GM21529 (cell line): ENCODE data around the gene RSRC2.
A peak's percentile ranks its signal among the peaks of the same experiment; 100 is the strongest.
"Not testable (repeated sequence)": the region's sequence is repeated elsewhere in the genome, so short reads cannot be mapped to it uniquely, and the experiment has no call there.

ENCODE experiments used
- ATAC-seq: cut with Tn5 transposase; IDR thresholded peaks from one replicate; pipeline ENCODE4 v1.9.1; 2021; ENCODE audit not compliant: unreplicated experiment

RSRC2 gene

DNA sequence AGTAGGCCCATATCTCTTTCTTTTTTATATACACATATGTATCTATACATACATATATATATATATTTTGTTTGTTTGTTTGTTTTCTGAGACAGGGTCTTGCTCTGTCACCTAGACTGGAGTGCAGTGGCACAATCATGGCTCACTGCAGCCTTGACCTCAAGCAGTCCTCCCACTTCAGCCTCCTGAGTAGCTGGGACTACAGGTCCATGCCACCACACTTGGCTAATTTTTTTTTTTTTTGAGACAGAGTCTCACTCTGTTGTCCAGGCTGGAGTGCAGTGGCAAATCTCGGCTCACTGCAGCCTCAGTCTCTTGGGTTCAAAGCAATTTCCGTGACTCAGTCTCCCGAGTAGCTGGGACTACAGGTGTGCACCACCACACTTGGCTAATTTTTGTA is 38.9 kb downstream of the RSRC2 start:
- ATAC-seq: not testable (repeated sequence)

DNA sequence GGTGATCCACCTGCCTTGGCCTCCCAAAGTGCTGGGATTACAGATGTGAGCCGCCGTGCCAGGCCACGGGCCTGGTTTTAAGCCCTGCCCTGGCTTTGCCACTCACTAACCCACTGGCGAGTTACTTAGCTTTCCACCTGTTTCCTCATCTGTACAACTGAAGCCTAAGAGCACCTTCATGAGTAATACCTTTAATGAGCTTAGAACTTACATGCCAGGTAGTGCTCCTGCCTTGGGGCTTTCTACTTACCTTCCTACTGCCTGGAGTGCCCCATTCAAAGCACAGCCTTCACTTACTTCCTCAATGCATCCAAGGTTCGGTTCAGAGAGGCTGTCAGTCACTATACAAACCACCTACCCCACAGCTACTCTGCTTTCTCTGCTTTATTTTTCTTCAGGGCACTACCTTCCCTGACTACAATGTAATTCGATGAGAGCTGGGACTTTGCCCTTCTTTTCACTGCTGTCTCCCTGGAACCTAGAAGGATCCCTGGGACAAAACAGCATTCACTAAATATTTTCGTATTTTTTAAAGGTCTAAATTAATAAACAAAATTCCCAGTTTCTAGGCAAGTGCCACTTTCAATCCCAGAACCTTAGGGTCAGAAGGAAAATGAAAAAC is 39.8 kb downstream of the RSRC2 start:
- no peak for ATAC-seq

DNA sequence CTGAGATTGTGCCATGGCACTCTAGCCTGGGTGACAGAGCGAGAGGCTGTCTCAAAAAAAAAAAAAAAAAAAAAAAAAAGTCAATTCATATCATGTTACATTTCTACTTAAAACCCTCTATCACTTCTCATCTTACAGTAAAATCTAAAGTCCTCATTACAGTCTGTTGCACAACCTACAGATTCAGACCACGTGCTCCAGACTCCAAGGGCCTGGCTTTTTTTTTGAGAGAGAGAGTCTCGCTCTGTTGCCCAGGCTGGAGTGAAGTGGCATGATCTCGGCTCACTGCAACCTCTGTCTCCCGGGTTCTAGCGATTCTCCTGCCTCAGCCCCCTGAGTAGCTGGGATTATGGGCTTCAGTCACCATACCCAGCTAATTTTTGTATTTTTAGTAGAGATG is 40.4 kb downstream of the RSRC2 start:
- not testable (repeated sequence) for ATAC-seq

DNA sequence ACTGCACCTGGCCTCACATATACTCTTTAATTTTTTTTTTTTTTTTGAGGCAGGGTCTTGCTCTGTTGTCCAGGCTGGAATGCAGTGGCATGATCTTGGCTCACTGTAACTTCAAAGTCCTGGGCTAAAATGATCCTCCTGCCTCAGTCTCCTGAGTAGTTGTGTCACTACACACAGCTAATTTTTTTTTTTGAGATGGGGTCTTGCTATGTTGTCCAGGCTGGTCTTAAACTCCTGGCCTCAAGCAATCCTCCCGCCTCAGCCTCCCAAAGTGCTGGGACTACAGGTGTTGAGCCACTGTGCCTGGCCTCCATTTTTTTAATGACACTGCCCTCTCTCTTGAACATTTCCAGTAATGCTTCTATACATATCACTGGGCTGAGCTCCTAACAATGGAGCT is 42.4 kb downstream of the RSRC2 start:
- not testable (repeated sequence) for ATAC-seq

DNA sequence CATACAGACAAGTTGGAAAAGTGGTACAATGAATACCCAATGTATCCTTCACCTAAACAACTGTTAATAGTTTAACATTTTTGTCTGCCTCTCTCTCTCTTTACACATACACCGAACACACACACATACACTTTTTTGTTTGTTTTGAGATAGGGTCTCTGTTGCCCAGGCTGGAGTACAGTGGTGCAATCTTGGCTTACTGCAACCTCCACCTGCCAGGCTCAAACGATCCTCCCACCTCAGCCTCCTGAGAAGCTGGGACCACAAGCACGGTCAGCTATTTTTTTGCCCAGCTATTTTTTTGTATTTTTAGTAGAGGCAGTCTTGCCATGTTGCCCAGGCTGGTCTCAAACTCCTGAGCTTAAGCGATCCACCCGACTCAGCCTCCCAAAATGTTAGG is 42.8 kb downstream of the RSRC2 start:
- ATAC-seq: no peak

DNA sequence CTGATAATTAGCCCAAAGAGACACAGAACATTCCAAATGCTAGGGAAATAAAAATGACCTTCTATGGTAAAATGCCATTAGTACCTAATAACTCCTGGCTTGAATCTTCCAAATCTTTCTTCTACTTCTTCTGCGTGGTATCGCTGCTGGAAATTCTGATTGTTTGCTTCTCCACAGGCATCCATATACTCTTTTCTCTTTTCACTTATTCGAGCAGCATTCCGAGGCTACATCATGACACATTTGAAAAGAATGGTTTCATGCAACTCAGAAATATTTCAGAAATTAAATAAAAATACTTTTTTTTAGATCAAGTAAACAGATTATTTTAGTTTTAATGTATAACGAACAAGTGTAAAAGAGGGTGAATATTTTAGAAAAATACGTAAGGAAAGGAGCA is 44.9 kb downstream of the RSRC2 start:
- ATAC-seq: no peak

DNA sequence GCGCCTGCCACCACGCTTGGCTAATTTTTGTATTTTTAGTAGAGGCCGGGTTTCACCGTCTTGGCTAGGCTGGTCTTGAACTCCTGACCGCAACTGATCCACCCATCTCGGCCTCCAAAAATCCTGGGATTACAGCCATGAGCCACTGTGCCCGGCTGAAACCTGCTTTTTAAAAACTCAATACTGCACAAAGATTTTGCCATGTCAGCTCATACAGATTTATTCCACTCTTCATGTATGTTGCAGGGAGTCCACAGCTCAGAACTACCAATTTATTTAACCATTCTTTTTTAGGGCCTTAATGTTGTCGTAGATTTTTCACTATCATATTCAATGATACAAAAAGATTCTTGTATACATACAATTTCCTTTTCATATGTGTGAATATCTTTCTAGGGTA is 46.0 kb downstream of the RSRC2 start:
- no peak for ATAC-seq

DNA sequence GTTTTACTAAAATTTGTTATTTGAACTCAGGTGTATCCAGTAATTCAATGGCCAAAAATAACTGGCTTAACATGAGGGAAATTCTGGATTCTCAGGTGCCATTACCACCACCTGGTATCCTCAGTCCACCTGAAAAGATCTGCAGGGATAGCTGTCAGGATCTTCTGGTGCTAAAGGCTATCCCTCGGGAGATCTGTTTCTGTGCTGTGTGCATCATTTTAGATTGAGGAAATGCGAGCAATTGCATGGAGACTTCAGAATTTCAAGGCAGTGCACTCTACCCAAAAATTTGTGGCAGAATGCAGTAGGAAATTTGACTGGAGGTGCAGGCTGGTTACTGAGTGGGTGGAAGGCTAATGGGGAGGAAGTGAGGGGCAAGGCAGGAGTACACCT is 52.4 kb downstream of the RSRC2 start:
- ATAC-seq: no peak

DNA sequence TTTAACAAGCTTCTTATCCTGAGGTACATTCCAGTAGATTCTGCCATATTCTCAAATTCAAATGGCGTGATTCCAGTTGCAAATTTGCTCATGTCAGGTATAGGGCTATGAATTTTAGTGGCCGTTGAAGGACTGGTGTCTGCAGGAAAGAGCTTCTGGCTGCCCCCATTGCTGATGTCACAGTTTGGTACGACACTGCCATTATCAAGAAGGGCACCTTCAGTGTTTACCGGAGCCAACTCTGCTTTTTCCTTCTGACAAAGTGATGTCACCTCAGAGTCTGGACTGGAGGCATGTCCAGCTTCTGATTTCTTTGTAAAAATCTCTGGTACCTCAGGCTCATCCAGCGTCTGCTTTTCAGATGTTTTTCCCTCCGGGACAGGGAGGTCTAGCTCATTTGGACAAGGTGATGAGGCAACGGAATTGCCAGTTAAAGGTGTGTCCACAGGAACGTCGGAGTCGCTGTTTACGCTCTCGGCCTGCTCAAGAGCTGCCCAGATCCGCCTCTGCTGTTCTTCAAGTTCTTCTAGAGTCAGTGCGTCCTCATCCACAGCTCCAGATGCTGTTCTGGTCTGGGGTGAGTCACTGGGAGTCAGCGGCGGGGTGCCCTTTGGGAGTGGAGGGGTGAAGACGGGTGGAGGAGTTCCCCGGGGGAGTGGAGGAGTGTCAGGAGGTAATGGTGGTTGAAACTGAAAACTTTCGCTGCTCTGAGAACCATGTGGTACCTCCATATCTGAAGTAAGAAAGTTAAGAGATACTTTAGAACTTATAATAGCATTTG is 53.0 kb downstream of the RSRC2 start:
- ATAC-seq: peak; percentile 81

DNA sequence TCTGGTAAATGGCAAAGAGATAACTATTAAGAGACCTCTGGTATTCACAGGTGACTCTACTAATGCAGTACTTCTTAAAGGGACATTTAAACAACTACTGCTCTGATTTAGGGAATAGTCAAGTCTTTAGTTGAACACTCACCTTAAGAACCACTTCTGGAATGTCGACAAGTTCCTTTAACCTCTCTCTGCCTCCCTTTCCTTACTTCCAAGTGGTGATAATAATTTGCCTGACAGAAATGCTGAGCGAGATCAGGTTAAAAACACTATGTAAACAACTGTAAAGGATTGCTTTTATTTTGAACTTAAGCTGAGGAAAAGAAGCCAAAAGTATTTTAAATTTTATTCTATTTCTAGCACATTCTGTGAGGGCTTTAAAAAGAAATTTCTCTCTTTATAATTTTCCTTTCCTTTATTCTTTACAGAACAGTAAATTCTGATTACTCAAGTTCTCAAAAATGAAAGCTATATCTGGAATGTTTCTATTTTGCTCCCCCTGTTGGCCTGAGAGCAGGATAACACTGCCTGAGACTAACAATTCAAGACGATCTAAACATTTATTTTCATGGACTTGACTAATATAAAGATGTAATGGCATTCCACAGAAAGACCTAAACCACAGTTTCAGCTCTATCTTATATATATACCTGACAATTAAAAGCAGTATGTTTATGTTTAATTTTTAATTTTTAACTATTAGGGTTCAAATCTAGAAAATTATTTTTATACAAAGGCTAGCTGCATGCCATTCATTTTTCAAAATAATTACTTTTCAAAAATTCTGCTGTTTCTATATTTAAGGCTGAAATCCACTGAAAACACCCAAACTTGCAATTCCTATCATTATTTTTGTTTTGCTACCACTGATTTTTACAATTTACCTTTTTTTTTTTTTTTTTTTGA is 55.2 kb downstream of the RSRC2 start:
- ATAC-seq: no peak

DNA sequence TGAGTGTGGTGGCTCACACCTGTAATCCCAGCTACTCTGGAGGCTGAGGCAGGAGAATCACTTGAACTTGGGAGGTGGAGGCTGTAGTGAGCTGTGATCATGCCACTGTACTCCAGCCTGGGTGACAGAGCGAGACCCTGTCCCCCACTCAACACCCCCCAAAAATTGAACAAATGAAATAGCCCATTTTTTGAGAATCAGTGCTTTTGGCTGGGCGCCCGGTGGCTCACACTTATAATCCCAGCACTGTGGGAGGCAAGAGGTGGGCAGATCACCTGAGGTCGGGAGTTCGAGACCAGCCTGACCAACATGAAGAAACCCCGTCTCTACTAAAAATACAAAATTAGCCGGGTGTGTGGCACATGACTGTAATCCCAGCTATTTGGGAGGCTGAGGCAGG is 56.2 kb downstream of the RSRC2 start:
- not testable (repeated sequence) for ATAC-seq

DNA sequence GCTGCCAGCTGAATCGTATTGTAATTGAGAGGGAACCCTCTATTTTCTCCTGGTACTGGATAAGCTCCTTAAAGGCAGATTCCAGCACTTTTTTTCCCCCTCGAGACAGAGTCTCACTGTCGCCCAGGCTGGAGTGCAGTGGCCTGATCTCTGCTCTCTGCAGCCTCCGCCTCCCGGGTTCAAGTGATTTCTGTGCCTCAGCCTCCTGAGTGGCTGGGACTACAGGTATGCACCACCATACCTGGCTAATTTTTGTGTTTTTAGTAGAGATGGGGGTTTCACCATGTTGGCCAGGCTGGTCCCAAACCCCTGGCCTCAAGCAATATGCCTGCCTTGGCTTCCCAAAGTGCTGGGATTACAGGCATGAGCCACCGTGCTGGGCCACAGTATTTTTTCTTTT is 56.9 kb downstream of the RSRC2 start:
- ATAC-seq: not testable (repeated sequence)

DNA sequence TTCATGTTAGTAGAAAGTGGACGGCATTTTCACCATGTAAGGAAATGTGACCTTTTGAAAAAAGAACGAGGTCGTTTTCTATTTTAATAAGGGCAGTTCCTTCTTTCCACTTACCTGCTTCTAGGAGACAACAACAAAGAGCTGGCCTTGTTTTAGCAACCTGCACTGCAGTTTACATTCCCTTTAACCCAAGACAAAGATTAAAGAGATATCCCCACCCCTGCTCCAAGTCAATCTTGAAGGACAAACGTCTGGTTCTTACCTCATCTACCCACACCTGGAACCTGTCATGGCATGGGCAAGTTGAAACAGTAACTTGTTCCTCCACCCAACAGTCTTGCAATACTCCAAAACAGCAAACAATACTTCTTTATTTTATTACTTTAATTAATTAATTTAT is 58.8 kb downstream of the RSRC2 start:
- ATAC-seq: no peak

DNA sequence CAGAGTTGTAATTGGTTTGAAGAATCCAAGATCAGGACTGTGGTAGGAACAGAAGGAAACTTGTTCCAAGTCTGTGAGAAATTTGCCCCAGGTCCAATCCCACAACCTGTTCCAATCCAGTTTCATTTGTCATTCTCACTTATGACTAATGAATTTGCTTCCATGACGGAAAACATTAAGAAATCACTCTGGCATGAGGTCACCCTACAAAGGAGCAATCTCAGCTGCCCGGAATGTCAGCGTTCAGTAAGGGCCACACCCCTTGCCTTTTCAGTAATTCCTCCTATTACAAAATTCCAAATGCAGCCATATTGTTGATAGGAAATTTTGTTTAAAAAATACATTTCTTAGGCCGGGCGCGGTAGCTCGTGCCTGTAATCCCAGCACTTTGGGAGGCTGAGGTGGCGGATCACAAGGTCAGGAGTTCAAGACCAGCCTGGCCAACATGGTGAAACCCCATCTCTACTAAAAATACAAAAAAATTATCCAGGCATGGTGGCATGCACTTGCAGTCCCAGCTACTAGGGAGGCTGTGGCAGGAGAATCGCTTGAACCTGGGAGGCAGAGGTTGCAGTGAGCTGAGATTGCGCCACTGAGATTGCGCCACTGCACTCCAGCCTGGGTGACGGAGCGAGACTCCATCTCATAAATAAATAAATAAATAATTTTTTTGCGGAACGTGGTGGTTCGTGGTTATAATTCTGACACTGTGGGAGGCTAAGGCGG is 62.3 kb downstream of the RSRC2 start:
- not testable (repeated sequence) for ATAC-seq

DNA sequence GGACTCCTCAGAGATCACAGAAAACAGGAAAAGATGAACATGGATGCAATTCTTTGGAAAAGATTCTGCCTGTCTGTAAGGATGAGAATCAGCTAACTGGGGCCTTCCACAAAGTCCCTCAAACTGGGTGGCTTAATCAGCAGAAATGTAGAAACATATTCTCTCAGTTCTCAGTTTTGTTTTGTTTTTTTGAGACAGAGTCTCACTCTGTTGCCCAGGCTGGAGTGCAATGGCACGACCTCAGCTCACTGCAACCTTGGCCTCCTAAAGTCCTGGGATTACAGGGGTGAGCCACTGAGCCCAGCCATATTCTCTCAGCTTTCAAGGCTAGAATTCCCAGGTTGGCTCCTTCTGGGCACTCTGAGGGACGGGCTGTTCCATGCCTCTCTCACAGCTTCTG is 66.1 kb downstream of the RSRC2 start:
- ATAC-seq: no peak

DNA sequence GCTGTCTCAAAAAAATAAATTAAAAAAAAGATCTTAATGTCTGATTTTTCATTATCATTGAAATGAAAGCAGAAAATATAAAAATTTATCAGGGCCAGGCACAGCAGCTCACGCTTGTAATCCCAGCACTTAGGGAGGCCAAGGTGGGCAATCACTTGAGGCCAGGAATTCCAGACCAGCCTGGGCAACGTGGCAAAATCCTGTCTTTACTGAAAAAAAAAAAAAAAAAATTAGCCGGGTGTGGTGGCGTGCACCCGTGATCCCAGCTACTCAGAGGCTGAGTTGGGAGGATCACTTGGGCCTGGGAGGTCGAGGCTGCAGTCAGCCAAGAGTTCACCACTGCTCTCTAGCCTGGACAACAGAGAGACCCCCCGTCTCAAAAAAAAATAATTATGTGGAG is 66.7 kb downstream of the RSRC2 start:
- ATAC-seq: no peak

DNA sequence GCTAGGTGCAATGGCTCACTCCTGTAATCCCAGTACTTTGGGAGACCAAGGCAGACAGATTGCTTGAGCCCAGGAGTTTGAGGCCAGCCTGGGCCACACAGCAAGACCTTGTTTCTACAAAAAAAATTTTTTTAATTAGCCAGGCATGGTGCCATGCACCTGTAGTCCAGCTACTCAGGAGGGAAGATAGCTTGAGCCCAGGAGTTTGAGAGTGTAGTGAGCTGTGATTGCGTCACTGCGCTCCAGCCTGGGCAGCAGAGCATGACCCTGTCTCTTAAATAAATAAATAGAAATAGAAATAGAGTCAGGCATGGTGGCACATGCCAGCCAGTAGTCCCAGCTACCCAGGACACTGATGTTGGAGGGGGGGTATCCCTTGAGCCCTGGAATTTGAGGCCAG is 67.5 kb downstream of the RSRC2 start:
- no peak for ATAC-seq

DNA sequence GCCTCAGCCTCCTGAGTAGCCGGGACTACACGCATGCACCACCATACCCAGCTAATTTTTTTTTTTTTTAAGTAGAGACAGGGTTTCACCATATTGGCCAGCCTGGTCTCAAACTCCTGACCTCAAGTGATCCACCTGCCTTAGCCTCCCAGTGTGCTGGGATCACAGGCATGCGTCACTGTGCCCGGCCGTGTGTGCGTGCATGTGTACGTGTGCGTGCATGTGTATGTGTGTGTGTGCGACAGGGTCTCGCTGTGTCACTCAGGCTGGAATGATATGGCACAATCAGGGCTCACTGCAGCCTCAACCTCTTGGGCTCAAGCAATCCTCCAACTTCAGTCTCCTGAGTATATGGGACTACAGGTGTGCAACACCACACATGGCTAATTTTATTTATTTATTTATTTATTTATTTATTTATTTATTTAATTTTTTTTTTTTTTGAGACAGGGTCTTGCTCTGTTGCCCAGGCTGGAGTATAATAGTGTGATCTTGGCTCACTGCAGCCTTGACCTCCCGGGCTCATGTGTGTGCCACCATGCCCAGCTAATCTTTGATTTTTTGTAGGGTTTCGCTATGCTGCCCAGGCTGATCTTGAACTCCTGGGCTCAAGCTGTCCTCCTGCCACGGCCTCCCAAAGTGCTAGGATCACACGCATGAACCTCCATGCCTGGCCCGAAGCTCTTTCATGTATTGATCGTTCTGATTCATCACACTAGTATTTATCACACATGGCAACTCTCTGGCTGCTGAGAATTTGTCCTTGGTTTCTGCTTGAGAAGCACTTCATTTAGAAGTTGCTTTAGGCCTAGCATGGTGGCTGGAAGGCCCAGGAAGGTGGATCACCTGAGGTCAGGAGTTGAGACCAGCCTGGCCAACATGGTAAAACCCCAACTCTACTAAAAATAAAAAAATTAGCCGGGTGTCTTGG is 68.4 kb downstream of the RSRC2 start:
- ATAC-seq: no peak

DNA sequence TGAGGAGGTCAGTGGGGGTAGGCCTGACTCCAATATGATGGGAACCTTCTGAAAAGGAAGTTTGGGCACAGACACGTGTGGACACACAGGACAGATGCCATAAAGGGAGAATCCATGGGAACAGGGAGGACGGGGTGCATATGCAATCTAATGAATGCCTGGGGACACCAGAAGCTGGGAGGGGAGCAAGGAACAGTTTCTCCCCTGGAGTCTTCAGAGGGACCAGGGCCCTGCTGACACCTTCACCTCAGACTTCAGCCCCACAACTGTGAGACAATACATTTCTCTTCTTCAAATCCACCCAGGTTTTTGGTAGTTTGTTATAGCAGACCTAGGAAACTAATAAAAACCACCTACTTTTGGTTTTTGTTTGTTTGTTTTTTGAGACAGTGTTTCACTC is 69.1 kb downstream of the RSRC2 start:
- ATAC-seq: no peak

DNA sequence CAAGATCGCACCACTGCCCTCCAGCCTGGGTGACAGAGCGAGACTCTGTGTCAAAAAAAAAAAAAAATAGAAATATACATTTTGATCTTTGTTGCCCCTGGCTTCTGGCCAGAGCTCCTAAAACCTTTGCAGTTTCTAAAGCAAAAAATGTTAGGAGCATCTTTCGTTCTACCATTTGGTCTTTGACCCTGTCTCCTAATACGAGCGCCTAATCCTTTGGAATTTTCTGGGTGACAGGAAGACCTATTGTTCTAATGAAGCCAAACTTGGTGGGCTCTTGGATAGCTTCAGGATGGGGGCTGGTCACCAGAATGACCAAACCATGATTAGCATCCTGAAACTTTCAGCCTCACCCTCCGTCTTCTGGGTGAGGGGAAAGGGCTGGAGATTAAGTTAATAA is 72.0 kb downstream of the RSRC2 start:
- no peak for ATAC-seq
